ENCODE results near the gene EXOC3L4.

EXOC3L4 gene

GRCh38 chr14:103122947-103123633 is 28.6 kb downstream of the EXOC3L4 start, which contains the start of gene TNFAIP2:
Gene TNFAIP2 (plus strand): TSS chr14:103123461. CDS start chr14:103126458, 2,997 bp downstream.
- H3K4me3 ChIP-seq (ENCODE audit: low read length): peak within 1 kb of the TSS; percentile 65
- TF ChIP-seq ZNF274 (IDR thresholded peaks at IDR 0.05; ENCODE audit: low read depth, low read length): no peak

- no peak for TF ChIP-seq ZNF274 (IDR thresholded peaks at IDR 0.05; ENCODE audit: low read depth, low read length)
- peak overlapping the region; percentile 65 for H3K4me3 ChIP-seq (ENCODE audit: low read length)
Observed at GRCh38 chr14:103123634-103124500, 29.3 kb downstream of the EXOC3L4 start.

- H3K4me3 ChIP-seq (ENCODE audit: low read length): peak overlapping the region; percentile 65; the same call in 1 of the 2 replicates
- no peak for TF ChIP-seq ZNF274 (IDR thresholded peaks at IDR 0.05; ENCODE audit: low read depth, low read length)
Observed at GRCh38 chr14:103124501-103125001, 30.0 kb downstream of the EXOC3L4 start.

GRCh38 chr14:103125098-103126070 is 30.9 kb downstream of the EXOC3L4 start:
- no peak overlapping the region for H3K4me3 ChIP-seq (ENCODE audit: low read length)
- no peak for TF ChIP-seq ZNF274 (IDR thresholded peaks at IDR 0.05; ENCODE audit: low read depth, low read length)

GRCh38 chr14:103126088-103126872 is 31.8 kb downstream of the EXOC3L4 start:
- no peak overlapping the region for H3K4me3 ChIP-seq (ENCODE audit: low read length)
- TF ChIP-seq ZNF274 (IDR thresholded peaks at IDR 0.05; ENCODE audit: low read depth, low read length): no peak

- TF ChIP-seq ZNF274 (IDR thresholded peaks at IDR 0.05; ENCODE audit: low read depth, low read length): no peak
- no peak overlapping the region for H3K4me3 ChIP-seq (ENCODE audit: low read length)
Observed at GRCh38 chr14:103126873-103127304, 32.4 kb downstream of the EXOC3L4 start.

GRCh38 chr14:103127356-103127755 is 32.8 kb downstream of the EXOC3L4 start:
- H3K4me3 ChIP-seq (ENCODE audit: low read length): no peak overlapping the region
- TF ChIP-seq ZNF274 (IDR thresholded peaks at IDR 0.05; ENCODE audit: low read depth, low read length): no peak

GRCh38 chr14:103127861-103128598 is 33.5 kb downstream of the EXOC3L4 start:
- no peak overlapping the region for H3K4me3 ChIP-seq (ENCODE audit: low read length)
- TF ChIP-seq ZNF274 (IDR thresholded peaks at IDR 0.05; ENCODE audit: low read depth, low read length): no peak

- no peak for TF ChIP-seq ZNF274 (IDR thresholded peaks at IDR 0.05; ENCODE audit: low read depth, low read length)
- no peak overlapping the region for H3K4me3 ChIP-seq (ENCODE audit: low read length)
Observed at GRCh38 chr14:103128631-103129300, 34.2 kb downstream of the EXOC3L4 start.

GRCh38 chr14:103129301-103130016 is 34.9 kb downstream of the EXOC3L4 start:
- H3K4me3 ChIP-seq (ENCODE audit: low read length): no peak overlapping the region

More at GRCh38 chr14:103129301-103130016, 34.9 kb downstream of the EXOC3L4 start:
- no peak for TF ChIP-seq ZNF274 (IDR thresholded peaks at IDR 0.05; ENCODE audit: low read depth, low read length)
